NB4 (cell line): ENCODE data around the gene CDHR5.

Experiments
- DNase-seq: peaks from one replicate; pipeline ENCODE4 v3.0.0; 2010; ENCODE audit warnings: low read depth
- H3K4me3 ChIP-seq: one replicate; pipeline ENCODE4 v1.5.1; 2011; ENCODE audit warnings: mild to moderate bottlenecking, low read depth, low read length, moderate library complexity
- MYC ChIP-seq: IDR thresholded peaks from 2 replicates; pipeline ENCODE4 v1.6.1; 2011; ENCODE audit warnings: low read depth, low read length
- POLR2A ChIP-seq: IDR thresholded peaks from 2 replicates; pipeline ENCODE4 v1.6.1; 2011; ENCODE audit warnings: mild to moderate bottlenecking; ENCODE audit not compliant: insufficient read length; ENCODE audit errors: extremely low read depth
- TF ChIP-seq, protein P1 (sequence below): IDR thresholded peaks from 2 replicates; pipeline ENCODE4 v1.6.1; 2011; ENCODE audit warnings: low read depth, low read length
- TF ChIP-seq, protein P2 (sequence below): IDR thresholded peaks from one replicate; pipeline ENCODE4 v1.5.1; 2012; ENCODE audit warnings: low read depth, low read length

CDHR5 gene

DNA sequence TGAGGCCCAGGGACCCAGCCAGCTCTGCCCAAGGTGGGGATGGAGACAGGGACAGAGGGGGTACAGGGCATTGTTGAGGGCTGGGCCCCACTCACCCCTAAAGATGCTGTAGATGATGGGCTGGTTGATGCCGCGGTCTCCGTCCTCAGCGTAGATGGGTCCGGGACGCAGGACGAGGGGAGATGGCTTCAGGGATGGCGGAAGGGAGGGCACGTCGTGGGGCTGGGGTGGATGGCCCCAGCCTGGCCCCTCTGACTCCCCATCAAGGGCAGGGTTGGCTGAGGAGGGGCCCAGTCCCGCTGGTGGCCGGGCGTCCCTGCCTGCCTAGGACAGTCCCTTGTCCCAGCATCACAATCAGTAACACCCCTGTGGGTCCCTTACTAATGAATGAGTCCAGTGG lies 4.6 kb downstream of the CDHR5 start:
- no peak for DNase-seq
- TF ChIP-seq, protein P1, sequence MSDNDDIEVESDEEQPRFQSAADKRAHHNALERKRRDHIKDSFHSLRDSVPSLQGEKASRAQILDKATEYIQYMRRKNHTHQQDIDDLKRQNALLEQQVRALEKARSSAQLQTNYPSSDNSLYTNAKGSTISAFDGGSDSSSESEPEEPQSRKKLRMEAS: no peak
- TF ChIP-seq POLR2A (no peak), MYC (no peak)
- TF ChIP-seq, protein P2, sequence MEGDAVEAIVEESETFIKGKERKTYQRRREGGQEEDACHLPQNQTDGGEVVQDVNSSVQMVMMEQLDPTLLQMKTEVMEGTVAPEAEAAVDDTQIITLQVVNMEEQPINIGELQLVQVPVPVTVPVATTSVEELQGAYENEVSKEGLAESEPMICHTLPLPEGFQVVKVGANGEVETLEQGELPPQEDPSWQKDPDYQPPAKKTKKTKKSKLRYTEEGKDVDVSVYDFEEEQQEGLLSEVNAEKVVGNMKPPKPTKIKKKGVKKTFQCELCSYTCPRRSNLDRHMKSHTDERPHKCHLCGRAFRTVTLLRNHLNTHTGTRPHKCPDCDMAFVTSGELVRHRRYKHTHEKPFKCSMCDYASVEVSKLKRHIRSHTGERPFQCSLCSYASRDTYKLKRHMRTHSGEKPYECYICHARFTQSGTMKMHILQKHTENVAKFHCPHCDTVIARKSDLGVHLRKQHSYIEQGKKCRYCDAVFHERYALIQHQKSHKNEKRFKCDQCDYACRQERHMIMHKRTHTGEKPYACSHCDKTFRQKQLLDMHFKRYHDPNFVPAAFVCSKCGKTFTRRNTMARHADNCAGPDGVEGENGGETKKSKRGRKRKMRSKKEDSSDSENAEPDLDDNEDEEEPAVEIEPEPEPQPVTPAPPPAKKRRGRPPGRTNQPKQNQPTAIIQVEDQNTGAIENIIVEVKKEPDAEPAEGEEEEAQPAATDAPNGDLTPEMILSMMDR: no peak
- no peak overlapping the region for H3K4me3 ChIP-seq

DNA sequence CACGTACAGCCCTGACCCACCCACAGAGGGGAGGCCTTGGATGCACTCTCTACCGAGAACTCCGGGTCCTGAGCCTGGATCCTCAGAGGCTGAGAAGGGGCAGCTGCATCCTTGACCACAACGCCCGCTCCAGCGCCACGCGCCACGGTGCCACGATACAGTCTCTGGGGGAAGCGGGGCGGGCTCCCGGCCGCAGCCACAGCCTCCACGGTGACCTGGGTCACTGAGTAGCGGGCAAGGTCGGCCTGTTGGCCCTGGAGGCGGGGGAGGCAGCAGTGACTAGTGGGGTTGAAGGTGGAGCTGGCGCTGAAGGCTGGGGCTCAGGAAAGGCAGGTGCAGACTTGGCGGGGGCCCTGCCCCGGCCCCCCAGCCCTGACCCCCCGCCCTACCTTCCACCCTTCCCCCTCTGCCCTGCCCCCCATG lies 5.1 kb downstream of the CDHR5 start:
- H3K4me3 ChIP-seq: no peak overlapping the region
- DNase-seq: no peak
- TF ChIP-seq MYC (no peak), POLR2A (no peak)
- TF ChIP-seq, protein P2: no peak
- TF ChIP-seq, protein P1: no peak

DNA sequence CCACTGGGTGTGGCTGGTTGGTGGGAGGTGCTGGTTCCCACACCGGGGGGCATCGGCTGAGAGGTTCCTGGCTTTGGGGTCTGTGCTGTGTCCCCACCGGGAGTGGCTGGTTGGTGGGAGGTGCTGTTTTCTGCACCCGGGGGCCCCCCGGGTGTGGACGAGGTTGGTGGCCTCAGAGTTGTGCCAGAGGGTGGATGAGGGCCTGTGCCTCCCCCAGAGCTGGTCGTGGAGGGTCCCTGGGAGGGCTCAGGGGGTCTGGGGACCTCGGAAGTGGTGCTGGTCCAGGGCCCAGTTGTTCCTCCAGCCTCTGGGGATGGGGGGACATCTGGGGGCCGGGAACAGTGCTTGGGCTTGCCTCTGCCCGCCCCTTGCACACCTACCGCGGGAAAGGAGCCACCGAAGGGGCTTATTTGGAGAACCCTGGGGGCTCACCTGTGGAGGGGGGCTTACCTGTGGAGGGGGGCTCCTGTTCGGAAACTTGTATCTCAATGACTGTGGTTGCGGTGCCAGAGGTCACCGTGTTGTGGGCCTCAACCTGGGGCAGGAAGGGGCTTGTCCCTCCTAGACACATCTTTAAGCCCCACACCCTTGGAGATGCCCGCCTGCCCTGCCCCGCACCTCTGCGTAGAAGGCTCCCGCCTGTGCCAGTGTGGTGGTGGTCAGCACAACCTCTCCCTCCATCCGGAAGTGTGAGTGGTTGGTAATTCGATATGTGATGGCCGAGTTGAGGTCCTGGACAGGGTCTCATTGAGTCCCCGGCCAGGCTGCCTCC lies 5.7 kb downstream of the CDHR5 start:
- no peak overlapping the region for H3K4me3 ChIP-seq
- TF ChIP-seq POLR2A (no peak), MYC (no peak)
- TF ChIP-seq, protein P1: no peak
- TF ChIP-seq, protein P2: no peak
- DNase-seq: no peak

DNA sequence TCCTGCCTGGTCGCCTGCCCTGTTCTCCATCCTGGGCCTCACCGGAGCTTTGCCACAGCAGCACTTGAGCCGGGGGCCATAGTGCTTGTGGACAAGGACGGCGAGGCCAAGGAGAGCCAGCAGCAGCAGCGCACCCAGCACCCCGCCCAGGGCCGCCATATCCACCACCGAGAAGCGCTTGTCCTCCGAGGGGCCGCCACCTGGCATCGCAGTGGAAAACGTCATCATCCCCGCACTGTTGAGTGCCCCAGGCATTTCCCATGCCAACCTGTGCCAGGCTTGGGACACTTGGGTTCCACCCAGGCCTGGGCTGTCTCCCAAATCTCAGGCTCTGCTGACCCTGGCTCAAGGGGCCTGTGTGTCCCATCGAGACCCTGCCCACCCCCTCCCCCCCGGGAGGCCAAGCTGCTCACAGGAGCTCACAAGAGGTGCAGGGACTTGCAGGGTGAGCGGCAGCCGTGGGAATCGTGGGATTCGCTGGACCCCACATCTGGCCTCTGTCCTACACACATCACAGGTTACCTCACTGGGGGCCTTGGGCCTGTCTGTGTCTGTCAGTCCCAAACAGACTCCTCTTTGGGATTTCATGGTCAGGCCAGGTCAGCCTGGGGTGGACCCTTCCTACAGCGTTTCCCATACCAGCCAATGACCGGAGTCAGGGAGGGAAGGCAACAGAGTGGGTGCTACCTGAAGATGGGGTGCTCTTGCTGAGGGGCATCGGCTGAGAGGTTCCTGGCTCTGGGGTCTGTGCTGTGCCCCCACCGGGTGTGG lies 6.7 kb downstream of the CDHR5 start:
- TF ChIP-seq, protein P1: no peak
- TF ChIP-seq POLR2A (no peak), MYC (no peak)
- TF ChIP-seq, protein P2: no peak
- H3K4me3 ChIP-seq: no peak overlapping the region
- no peak for DNase-seq

DNA sequence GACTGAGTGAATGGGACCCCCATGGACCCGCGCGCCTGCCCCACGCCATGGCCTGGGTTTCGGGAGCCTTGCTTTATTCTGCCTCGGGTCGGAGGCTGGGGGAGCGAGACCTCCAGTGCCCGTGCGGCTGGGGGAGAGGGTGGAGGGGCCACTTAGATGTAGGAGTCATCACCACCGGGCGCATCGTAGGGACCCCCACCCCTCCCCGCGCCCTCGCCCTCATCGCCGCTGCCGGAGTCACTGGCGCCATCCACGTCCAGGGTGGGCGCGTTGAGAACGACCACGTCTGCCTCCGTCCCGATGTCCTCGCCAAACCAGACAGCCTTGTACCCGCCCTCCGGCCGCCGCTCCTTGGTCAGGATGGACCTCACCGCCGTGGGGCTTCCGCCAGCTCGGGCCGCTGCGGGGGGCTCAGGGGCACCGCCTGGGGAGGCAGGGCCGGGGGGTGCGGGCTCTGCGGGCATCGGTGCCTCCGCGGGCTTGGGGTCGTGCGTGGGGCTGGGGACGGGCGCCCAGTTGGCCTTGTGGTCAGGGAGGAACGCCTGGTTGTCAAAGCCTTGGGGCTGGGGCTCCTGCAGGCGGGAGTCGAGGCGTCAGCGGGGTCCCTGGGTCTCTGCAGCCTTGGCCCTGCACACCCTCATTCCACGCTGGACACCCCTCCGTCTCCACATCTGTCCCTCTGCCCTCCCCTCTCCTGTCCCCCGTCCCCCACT lies 7.4 kb downstream of the CDHR5 start:
- TF ChIP-seq MYC (no peak), POLR2A (no peak)
- TF ChIP-seq, protein P2: no peak
- TF ChIP-seq, protein P1: no peak
- no peak overlapping the region for H3K4me3 ChIP-seq
- DNase-seq: no peak
